Stimulated activated CD4-positive, alpha-beta T cell treated with anti-CD3 and anti-CD28 coated beads, Interleukin-15, amount 100 ng/mL, for 48 hours (primary cell): ENCODE results near the gene ITGB2.

Source experiments
- DNase-seq, 2 donors: peaks; one replicate each; pipeline ENCODE4 v3.0.0-alpha.2; 2020; ENCODE audit warnings: low read depth in 2 of 2

ITGB2 gene

GRCh38 chr21:44897326-44898010 is 23.2 kb downstream of the ITGB2 start:
- no peak for DNase-seq

DNA sequence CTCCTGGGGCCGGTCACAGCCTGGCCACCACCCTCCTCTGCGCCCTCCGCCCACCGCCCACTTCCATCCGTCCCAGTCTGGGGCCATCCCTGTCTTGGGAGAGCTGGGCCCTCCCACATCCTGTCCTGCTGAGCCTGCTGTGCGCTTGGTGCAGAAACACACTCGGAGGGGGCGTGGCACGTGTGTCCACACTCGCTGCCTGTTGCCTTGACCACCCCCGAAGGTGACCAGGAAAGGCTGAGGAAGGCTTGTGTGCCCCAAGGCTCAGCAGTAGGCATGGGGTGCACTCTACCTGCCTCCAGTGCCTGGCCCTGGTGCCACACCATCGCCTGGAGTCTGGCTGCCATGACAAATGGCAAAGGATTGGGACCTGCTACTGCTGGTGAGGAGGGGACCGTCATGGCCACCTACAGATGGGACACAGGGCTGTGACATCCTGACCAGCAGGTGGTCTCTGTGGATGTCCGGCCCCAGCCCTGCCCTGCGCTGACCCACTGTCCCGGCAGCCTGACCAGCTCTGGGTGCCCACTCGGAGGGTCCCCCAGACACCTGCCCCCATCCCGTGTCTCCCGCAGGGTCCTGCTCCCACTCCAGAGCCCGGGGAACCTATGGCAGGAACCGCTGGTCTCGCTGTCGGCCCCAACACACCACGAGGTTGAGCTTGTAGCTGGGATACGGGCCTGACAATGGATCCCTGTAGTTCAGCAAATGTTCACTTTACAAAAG is 24.0 kb downstream of the ITGB2 start:
- DNase-seq, result no peak

- no peak for DNase-seq
Observed at GRCh38 chr21:44895859-44896258, 24.8 kb downstream of the ITGB2 start.

DNA sequence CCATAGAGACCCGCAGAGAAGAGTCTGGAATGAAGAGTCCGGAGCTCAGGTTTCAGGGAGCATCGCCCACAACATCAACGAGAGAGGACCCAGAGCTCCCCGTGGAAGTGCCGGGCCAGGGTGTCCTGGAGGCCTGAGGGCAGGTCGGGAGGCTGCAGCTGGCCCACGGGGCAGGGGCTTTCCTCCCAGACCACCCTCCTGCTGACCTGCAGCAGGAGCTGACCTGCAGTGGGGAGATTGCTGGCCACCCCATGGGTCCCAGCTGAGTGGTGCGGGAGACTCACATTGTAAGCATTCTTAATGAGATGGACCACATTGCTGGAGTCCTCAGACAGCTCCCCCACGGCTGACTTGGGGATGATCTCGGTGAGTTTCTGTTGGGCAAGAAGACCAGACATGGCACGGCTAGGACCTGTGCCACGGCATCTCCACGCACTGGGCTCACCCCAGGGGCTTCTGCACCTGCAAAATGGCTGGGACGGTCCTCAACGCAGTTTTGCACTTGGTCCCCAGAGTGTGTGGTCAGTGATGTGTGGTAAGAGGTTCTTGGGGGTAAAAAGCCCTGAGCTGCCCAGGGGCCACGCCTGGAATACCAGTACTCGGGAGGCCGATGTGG is 25.9 kb downstream of the ITGB2 start:
- no peak for DNase-seq

GRCh38 chr21:44893948-44894656 is 26.6 kb downstream of the ITGB2 start:
- no peak for DNase-seq

GRCh38 chr21:44893278-44893556 is 27.5 kb downstream of the ITGB2 start:
- no peak for DNase-seq

- DNase-seq, result peak in 1 of 2 donors; percentile 70
Observed at GRCh38 chr21:44892536-44893277, 28.0 kb downstream of the ITGB2 start.

- no peak for DNase-seq
Observed at GRCh38 chr21:44892095-44892494, 28.6 kb downstream of the ITGB2 start.

GRCh38 chr21:44891631-44892031 is 29.1 kb downstream of the ITGB2 start:
- no peak for DNase-seq

GRCh38 chr21:44890961-44891541 is 29.6 kb downstream of the ITGB2 start:
- no peak for DNase-seq

DNA sequence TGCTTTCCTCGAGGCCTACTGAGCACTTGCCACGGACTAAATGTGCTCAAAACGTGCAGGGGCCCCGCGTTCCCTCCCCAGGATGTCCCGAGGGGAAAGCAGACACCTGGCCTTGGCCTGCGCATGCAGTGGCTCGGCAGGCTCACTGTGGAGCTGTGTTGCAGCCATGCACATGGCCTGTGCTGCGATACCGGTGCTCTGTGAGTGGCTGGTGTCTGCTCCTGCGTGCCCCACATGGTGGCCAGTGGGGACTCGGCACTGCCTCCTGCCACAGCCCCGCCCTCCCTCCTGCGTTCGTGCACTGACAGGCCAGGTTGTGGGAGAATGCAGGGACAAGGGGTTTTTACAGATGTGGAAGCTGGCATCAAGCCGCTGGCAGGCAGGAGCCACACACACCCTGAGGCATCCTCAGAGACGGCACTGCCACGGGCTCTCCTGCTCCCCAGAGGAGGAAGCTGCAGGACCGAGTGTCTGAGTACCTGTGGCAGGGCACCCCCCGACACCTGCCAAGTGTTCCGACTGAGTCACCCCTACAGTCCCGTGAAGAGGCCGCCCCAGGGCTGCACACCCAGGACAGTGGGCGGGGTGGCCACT is 30.3 kb downstream of the ITGB2 start:
- no peak for DNase-seq

GRCh38 chr21:44889625-44890337 is 30.9 kb downstream of the ITGB2 start:
- DNase-seq, result no peak

DNA sequence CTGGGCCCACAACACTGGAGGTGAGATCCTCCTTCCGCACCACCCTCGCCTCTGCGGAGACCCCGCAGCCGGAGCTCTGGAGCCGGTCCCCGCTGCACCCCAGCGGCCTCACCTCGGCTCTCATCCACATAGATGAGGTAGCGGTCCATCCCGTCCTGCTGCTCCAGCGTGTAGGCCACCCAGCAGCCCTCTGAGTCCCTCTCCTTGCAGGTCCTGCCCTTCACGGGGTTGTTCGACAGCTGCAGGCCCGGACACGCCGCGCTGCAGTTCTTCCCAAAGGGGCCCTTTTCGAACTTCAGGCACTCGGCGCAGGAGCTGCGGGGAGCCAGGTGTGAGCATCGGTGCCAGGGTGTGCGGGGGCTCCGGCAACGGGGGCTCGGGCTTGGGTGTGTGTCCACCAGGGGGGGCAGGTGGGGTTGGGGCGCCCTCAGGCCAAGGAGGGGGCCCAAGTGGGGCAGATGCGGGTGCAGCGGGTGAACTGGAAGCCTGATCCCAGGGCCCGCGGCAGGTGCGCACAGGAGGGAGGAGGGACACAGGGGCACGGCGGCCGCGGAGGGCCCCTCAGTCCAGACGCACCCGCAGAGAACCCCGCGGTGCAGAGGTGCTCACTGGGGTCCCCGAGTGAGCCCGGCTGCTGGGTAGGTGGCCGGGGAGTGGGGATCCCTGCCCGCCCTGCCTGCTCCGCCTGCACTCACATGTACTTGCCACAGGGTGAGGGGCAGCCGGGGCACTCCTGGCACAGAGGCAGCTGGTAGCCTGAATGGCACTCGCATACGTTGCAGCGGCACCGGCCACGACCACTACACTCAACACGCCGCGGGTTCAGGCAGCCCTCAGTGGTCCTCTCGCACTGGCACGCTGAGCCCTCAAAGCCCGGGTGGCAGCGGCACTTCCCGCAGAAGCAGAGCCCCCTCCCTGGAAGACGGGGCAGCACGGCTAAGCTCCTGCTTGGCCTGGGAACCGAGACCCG is 31.8 kb downstream of the ITGB2 start:
- DNase-seq, result no peak

DNA sequence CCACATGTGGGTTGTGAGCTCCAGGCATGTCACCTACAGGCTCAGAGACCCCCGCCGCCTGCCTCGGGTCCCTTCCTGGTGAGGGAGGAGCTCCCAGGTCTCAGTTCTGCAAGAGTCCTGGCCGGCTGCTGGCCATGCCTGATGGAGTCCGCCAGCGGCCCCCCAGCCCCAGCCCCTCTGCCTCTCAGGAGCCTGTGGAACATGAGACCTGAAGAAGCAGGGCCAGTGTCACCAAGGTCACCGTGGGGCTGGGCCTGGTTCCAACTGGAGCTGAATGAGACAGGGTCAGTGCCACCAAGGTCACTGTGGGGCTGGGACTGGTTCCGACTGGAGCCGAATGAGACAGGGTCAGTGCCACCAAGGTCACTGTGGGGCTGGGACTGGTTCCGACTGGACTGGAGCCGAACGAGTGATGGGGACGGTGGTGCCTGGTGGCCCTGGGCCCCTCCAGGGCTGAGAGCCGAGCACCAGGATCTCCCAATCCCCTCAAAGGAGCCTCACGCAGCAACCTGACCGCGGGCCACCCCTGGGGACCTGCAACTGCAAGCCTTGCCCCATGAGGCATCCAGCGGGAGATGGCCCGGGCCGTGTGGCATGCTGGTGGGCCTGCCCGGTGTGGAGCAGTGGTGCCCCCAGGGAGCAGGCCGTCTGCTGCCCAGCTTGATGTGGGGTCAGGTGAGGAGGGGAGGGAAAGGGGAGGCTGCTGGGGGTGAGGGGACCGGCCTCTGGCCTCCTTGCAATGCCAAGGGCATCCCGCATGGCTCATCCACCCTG is 32.7 kb downstream of the ITGB2 start:
- no peak for DNase-seq

DNA sequence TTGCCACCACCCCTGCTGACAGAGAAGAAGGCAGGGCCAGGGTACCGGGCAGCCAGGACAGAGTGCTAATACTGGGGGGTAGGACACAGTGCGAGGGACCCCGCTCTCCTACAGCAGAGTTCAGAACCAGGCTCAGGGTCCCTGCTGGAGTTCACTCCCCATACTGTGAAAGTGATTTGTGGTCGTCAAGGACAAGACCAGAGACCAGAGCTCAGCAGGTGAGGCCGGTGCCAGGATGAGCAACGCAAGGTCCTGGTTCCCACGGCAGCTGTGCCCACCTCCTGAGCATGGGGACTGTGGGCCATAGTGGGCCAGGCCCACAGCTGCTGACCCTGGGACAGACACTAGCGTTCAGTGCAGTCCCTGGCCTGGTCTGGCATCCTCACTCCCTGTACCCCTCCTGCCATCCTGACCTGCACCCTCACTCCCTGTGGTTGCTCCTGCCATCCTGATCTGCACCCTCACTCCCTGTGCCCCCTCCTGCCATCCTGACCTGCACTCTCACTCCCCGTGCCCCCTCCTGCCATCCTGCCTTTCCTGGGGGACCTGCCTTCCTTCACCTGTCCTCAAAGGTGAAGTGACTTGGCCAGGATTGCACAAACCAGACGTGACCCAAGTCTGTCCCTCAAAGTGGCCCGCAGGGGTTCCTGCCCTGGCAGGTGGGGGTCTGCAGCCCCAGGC is 33.4 kb downstream of the ITGB2 start:
- no peak for DNase-seq

GRCh38 chr21:44886113-44887075 is 34.3 kb downstream of the ITGB2 start:
- no peak for DNase-seq

GRCh38 chr21:44885615-44886014 is 35.1 kb downstream of the ITGB2 start:
- no peak for DNase-seq
